Vagina (tissue), 2 donors: ENCODE data around the gene TGFB1I1. TPM values are rescaled to one million over a fixed set of nuclear protein-coding genes. Genes with fewer than 3 reads are reported as not detected.
A peak's percentile ranks its signal among the peaks of the same experiment; 100 is the strongest.

ENCODE experiments used
- DNase-seq, 2 donors: peaks; one replicate each; pipeline ENCODE4 v3.0.0-alpha.2; 2017; ENCODE audit errors: extremely low spot score in 2 of 2
- H3K27ac ChIP-seq: fragments of 200-600 bp; sonication (generic); one replicate; pipeline ENCODE4 v1.5.1; 2019
- H3K27me3 ChIP-seq: fragments of 200-600 bp; sonication (generic); one replicate; pipeline ENCODE4 v1.5.1; 2019
- H3K36me3 ChIP-seq, 2 donors: fragments of 200-600 bp; sonication (generic); one replicate each; pipeline ENCODE4 v1.5.1; 2017 to 2019
- H3K4me1 ChIP-seq: fragments of 200-600 bp; sonication (generic); one replicate; pipeline ENCODE4 v1.5.1; 2019
- H3K4me3 ChIP-seq, 2 donors: fragments of 200-600 bp; sonication (generic); 1 replicate in 1 of 2; 2 replicates in 1 of 2; pipeline ENCODE4 v1.5.1; 2016 to 2019
- H3K9me3 ChIP-seq: fragments of 200-600 bp; sonication (generic); one replicate; pipeline ENCODE4 v1.5.1; 2019
- POLR2A ChIP-seq, 2 donors: fragments of 450-650 bp; IDR thresholded peaks; one replicate each; pipeline ENCODE4 v1.6.1; 2017; ENCODE audit warnings: antibody characterized with exemption in 2 of 2, mild to moderate bottlenecking in 2 of 2, moderate library complexity in 2 of 2
- POLR2AphosphoS5 ChIP-seq, 2 donors: sonication (generic); formaldehyde crosslinking; IDR thresholded peaks; one replicate each; pipeline ENCODE4 v1.9.0; 2017; ENCODE audit warnings: antibody characterized with exemption in 2 of 2, mild to moderate bottlenecking in 2 of 2, low read depth in 1 of 2; ENCODE audit not compliant: insufficient read depth in 1 of 2
- intact Hi-C: fragments of 100-400 bp; cut with DNase I; formaldehyde crosslinking; loops from one replicate; pipeline ENCODE4 v1.15.1; 2023
- total RNA-seq: library from RNA; depleted of rRNA; stranded (reverse); fragments of >200 nt; gene quantifications from one replicate; pipeline ENCODE4 v1.2.3, GENCODE V29; 2016
- TF ChIP-seq, protein P1 (sequence below), 3 experiments: fragments of 450-650 bp in 2 of 3; fragments of 200-600 bp in 1 of 3; sonication (generic) in 1 of 3; IDR thresholded peaks; one replicate each; pipeline ENCODE4 v1.5.1; 2017 to 2019; ENCODE audit warnings: antibody characterized with exemption in 3 of 3, mild to moderate bottlenecking in 2 of 3, moderate library complexity in 2 of 3

The TGFB1I1 gene
- total RNA-seq, 1 donor from 2014 or later: 114 TPM

- Histone ChIP-seq H3K4me3 (no peak overlapping the region), H3K4me1 (peaks cover 36% of the 10 kb centered on the region), H3K9me3 (no peaks in the 10 kb centered on the region), H3K27ac (no peak overlapping the region), H3K27me3 (no peaks in the 10 kb centered on the region), H3K36me3 (peaks cover 0 to 46% of the 10 kb centered on the region in 2 donors)
- intact Hi-C loops: loop anchor here (5.0 kb wide), 1 partner anchor 32 kb away; the partner anchor contains the start of gene RUSF1
- no peak for DNase-seq
- TF ChIP-seq, protein P1, sequence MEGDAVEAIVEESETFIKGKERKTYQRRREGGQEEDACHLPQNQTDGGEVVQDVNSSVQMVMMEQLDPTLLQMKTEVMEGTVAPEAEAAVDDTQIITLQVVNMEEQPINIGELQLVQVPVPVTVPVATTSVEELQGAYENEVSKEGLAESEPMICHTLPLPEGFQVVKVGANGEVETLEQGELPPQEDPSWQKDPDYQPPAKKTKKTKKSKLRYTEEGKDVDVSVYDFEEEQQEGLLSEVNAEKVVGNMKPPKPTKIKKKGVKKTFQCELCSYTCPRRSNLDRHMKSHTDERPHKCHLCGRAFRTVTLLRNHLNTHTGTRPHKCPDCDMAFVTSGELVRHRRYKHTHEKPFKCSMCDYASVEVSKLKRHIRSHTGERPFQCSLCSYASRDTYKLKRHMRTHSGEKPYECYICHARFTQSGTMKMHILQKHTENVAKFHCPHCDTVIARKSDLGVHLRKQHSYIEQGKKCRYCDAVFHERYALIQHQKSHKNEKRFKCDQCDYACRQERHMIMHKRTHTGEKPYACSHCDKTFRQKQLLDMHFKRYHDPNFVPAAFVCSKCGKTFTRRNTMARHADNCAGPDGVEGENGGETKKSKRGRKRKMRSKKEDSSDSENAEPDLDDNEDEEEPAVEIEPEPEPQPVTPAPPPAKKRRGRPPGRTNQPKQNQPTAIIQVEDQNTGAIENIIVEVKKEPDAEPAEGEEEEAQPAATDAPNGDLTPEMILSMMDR (IDR thresholded peaks at IDR 0.05): no peak
- no peak for TF ChIP-seq POLR2AphosphoS5 (IDR thresholded peaks at IDR 0.05; ENCODE audit: insufficient read depth in 1 of 2, low read depth in 1 of 2)
- no peak for TF ChIP-seq POLR2A (IDR thresholded peaks at IDR 0.05)
These were observed 3.1 kb downstream of the TGFB1I1 start for GRCh38 chr16:31474773-31475738.

DNA sequence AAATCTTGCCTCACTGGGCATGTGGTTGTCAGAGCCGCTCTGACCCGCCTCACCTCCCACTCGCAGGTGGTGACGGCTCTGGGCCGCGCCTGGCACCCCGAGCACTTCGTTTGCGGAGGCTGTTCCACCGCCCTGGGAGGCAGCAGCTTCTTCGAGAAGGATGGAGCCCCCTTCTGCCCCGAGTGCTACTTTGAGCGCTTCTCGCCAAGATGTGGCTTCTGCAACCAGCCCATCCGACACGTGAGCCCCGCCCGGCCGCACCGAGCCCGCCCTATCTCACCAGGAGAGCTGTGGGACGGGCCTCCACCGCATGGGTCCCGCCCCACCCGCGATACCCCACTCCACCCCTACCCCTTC lies 4.0 kb downstream of the TGFB1I1 start:
- Histone ChIP-seq H3K27me3 (no peaks in the 10 kb centered on the region), H3K36me3 (peaks cover 0 to 46% of the 10 kb centered on the region in 2 donors), H3K4me1 (peaks cover 38% of the 10 kb centered on the region), H3K27ac (no peak overlapping the region), H3K4me3 (no peak overlapping the region), H3K9me3 (no peaks in the 10 kb centered on the region)
- TF ChIP-seq, protein P1 (IDR thresholded peaks at IDR 0.05): no peak
- TF ChIP-seq POLR2A (IDR thresholded peaks at IDR 0.05): no peak
- TF ChIP-seq POLR2AphosphoS5 (IDR thresholded peaks at IDR 0.05; ENCODE audit: insufficient read depth in 1 of 2, low read depth in 1 of 2): no peak
- no peak for DNase-seq
- intact Hi-C loops: no loop called here

GRCh38 chr16:31476303-31477219 lies 4.6 kb downstream of the TGFB1I1 start:
- Histone ChIP-seq H3K27me3 (no peaks in the 10 kb centered on the region), H3K27ac (no peak overlapping the region), H3K4me1 (peaks cover 32% of the 10 kb centered on the region), H3K9me3 (no peaks in the 10 kb centered on the region), H3K36me3 (peaks cover 0 to 46% of the 10 kb centered on the region in 2 donors), H3K4me3 (peak overlapping the region; percentile 13 to 19)
- DNase-seq: no peak
- intact Hi-C loops: no loop called here
- TF ChIP-seq, protein P1 (IDR thresholded peaks at IDR 0.05): no peak
- TF ChIP-seq POLR2A (IDR thresholded peaks at IDR 0.05) (no peak), POLR2AphosphoS5 (IDR thresholded peaks at IDR 0.05; ENCODE audit: insufficient read depth in 1 of 2, low read depth in 1 of 2) (peak in 1 of 2 donors; percentile 54)

DNA sequence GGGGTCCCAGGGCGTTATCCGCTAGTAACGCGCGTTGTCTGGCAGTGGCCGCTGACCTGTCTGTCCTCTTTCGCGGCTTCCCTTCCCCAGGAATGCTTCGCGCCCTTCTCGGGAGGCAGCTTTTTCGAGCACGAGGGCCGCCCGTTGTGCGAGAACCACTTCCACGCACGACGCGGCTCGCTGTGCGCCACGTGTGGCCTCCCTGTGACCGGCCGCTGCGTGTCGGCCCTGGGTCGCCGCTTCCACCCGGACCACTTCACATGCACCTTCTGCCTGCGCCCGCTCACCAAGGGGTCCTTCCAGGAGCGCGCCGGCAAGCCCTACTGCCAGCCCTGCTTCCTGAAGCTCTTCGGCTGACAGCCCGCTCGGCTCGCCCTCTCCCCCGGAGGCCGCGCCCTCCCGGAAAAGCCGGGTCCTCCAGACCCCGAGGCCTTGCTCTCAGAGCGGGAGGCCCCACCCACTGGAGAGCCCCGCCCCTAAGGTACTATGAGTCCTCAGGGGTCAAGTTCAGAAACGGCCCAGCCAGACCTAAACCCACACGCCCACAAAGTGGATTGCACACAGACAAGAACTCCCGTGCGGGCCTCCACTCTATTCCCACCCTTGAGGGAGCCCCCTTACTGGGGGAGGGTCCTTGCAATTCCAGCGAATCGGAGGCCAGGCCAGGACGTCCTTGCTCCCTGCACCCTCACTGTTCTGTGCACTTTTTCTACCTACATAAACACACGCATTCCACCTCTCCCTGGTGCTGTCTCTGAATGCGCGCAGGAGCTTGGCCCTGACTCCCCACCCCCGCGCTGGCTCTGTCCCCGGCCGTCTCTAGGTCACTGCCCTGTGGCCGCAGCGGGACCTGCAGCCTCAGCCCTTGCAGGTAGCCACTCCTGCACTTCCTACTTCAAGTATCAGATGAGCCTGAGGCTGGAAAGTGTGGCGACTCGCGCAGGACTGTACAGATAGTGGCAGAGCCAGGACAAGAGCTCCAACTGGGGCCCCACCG lies 5.6 kb downstream of the TGFB1I1 start:
- H3K4me3 ChIP-seq: peak overlapping the region in 1 of 2 donors; percentile 19
- intact Hi-C loops: no loop called here
- H3K9me3 ChIP-seq: no peaks in the 10 kb centered on the region
- peaks cover 26% of the 10 kb centered on the region for H3K4me1 ChIP-seq
- H3K27ac ChIP-seq: no peak overlapping the region
- no peaks in the 10 kb centered on the region for H3K27me3 ChIP-seq
- no peak for DNase-seq
- H3K36me3 ChIP-seq: peaks cover 0 to 46% of the 10 kb centered on the region in 2 donors
- no peak for TF ChIP-seq POLR2A (IDR thresholded peaks at IDR 0.05)
- no peak for TF ChIP-seq POLR2AphosphoS5 (IDR thresholded peaks at IDR 0.05; ENCODE audit: insufficient read depth in 1 of 2, low read depth in 1 of 2)
